Gastroesophageal sphincter (tissue), 4 donors: ENCODE results near the gene ALPG. TPM values are rescaled to one million over a fixed set of nuclear protein-coding genes. Genes with fewer than 3 reads are reported as not detected.
"Not testable (repeated sequence)": the region's sequence is repeated elsewhere in the genome, so short reads cannot be mapped to it uniquely, and the experiment has no call there.

Source experiments
- ATAC-seq: fragments of 150-250 bp; one replicate; pipeline ENCODE4 v1.9.1; 2016; ENCODE audit warnings: mild to moderate bottlenecking, moderate library complexity
- H3K27ac ChIP-seq, 4 donors: fragments of 200-600 bp; sonication (generic) in 3 of 4; 1 replicate in 3 of 4; 2 replicates in 1 of 4; pipeline ENCODE4 v1.5.1; 2016 to 2019
- H3K27me3 ChIP-seq: fragments of 200-600 bp; sonication (generic); one replicate; pipeline ENCODE4 v1.5.1; 2019
- H3K36me3 ChIP-seq, 2 donors: fragments of 200-600 bp; sonication (generic); one replicate each; pipeline ENCODE4 v1.5.1; 2019; ENCODE audit warnings: control low read depth in 1 of 2
- H3K4me1 ChIP-seq, 3 donors: fragments of 200-600 bp; sonication (generic); 1 replicate in 2 of 3; 2 replicates in 1 of 3; pipeline ENCODE4 v1.5.1; 2016 to 2019; ENCODE audit warnings: control low read depth in 2 of 3
- H3K4me3 ChIP-seq, 2 donors: fragments of 200-600 bp; sonication (generic); one replicate each; pipeline ENCODE4 v1.5.1; 2019; ENCODE audit warnings: mild to moderate bottlenecking in 1 of 2, moderate library complexity in 1 of 2
- H3K9me3 ChIP-seq, 3 donors: fragments of 200-600 bp; sonication (generic); one replicate each; pipeline ENCODE4 v1.5.1; 2017 to 2019; ENCODE audit warnings: control low read depth in 2 of 3
- CTCF ChIP-seq, 4 experiments: fragments of 200-600 bp in 2 of 4; fragments of 450-650 bp in 2 of 4; sonication (generic) in 1 of 4; IDR thresholded peaks; one replicate each; pipeline ENCODE4 v1.5.1; 2017 to 2019; ENCODE audit warnings: antibody characterized with exemption in 4 of 4, mild to moderate bottlenecking in 2 of 4, moderate library complexity in 2 of 4
- EP300 ChIP-seq: sonication (generic); formaldehyde crosslinking; IDR thresholded peaks from one replicate; pipeline ENCODE4 v1.6.1; 2017; ENCODE audit warnings: antibody characterized with exemption, mild to moderate bottlenecking
- POLR2A ChIP-seq, 2 donors: fragments of 450-650 bp; IDR thresholded peaks; one replicate each; pipeline ENCODE4 v1.6.1; 2017; ENCODE audit warnings: antibody characterized with exemption in 2 of 2, mild to moderate bottlenecking in 2 of 2, moderate library complexity in 1 of 2
- POLR2AphosphoS5 ChIP-seq: sonication (generic); formaldehyde crosslinking; IDR thresholded peaks from one replicate; pipeline ENCODE4 v1.6.1; 2017; ENCODE audit warnings: antibody characterized with exemption
- WGBS, 2 donors: methylation state at CpG; one replicate each; pipeline ENCODE4 v1.1.5; 2018; ENCODE audit warnings: low coverage in 1 of 2; 5-methylcytosine and 5-hydroxymethylcytosine counted together
- total RNA-seq, 4 donors: library from RNA; depleted of rRNA; stranded (reverse); fragments of >200 nt; gene quantifications; one replicate each; pipeline ENCODE4 v1.1.0, GENCODE V29; 2016

ALPG gene
- total RNA-seq, 4 donors from 2014 or later, result not detected

- H3K9me3 ChIP-seq, result peaks cover 0 to 17% (median 0%) of the 10 kb centered on the region in 3 donors
- no peaks in the 10 kb centered on the region for H3K36me3 ChIP-seq
- H3K4me3 ChIP-seq, result no peak overlapping the region
- WGBS, 2 donors, result no CpG with 5 or more reads among the region's 22 CpGs
- H3K4me1 ChIP-seq, result peaks cover 0 to 29% (median 13%) of the 10 kb centered on the region in 3 donors
- no peak for TF ChIP-seq CTCF (IDR thresholded peaks at IDR 0.05)
- no peak for TF ChIP-seq EP300
- TF ChIP-seq POLR2AphosphoS5, result no peak
- no peak for TF ChIP-seq POLR2A (IDR thresholded peaks at IDR 0.05)
- no peak overlapping the region for H3K27ac ChIP-seq
- peaks cover 86% of the 10 kb centered on the region for H3K27me3 ChIP-seq
- no peak for ATAC-seq
These were observed 14.6 kb downstream of the ALPG start for GRCh38 chr2:232421189-232421785.

- no peak overlapping the region for H3K27ac ChIP-seq
- H3K9me3 ChIP-seq, result peaks cover 0 to 17% (median 0%) of the 10 kb centered on the region in 3 donors
- H3K27me3 ChIP-seq, result peaks cover 81% of the 10 kb centered on the region
- ATAC-seq, result no peak
- peaks cover 0 to 29% (median 13%) of the 10 kb centered on the region in 3 donors for H3K4me1 ChIP-seq
- WGBS, 2 donors, result 76 to 81% methylated on average over 3 to 5 of the region's 10 CpGs
- no peak for TF ChIP-seq POLR2AphosphoS5
- TF ChIP-seq POLR2A (IDR thresholded peaks at IDR 0.05), result no peak
- no peak for TF ChIP-seq EP300
- no peak for TF ChIP-seq CTCF (IDR thresholded peaks at IDR 0.05)
- no peaks in the 10 kb centered on the region for H3K36me3 ChIP-seq
- H3K4me3 ChIP-seq, result no peak overlapping the region
These were observed 15.4 kb downstream of the ALPG start for GRCh38 chr2:232422051-232422450.

GRCh38 chr2:232422996-232423395 is 16.4 kb downstream of the ALPG start:
- not testable (repeated sequence) for H3K4me3 ChIP-seq, ATAC-seq, H3K36me3 ChIP-seq, H3K27ac ChIP-seq
- Histone ChIP-seq H3K27me3 (peaks cover 80% of the 10 kb centered on the region), H3K9me3 (peaks cover 0 to 17% (median 0%) of the 10 kb centered on the region in 3 donors), H3K4me1 (peaks cover 0 to 29% (median 13%) of the 10 kb centered on the region in 3 donors)
- 17 to 78% methylated on average over 1 of the region's 3 CpGs for WGBS, 2 donors

GRCh38 chr2:232423407-232423806 is 16.8 kb downstream of the ALPG start:
- Histone ChIP-seq H3K4me1 (peaks cover 0 to 27% (median 13%) of the 10 kb centered on the region in 3 donors), H3K9me3 (peaks cover 0 to 17% (median 0%) of the 10 kb centered on the region in 3 donors), H3K27me3 (peaks cover 80% of the 10 kb centered on the region)
- ATAC-seq, H3K4me3 ChIP-seq, H3K36me3 ChIP-seq, H3K27ac ChIP-seq: not testable (repeated sequence)
- WGBS, 2 donors, result 24 to 27% methylated on average over 5 to 6 of the region's 7 CpGs

GRCh38 chr2:232431705-232432590 is 25.3 kb downstream of the ALPG start:
- WGBS, 2 donors, result 96% methylated on average over 3 of the region's 16 CpGs; no CpG with 5 or more reads in 1 of the 2 donors
- no peaks in the 10 kb centered on the region for H3K9me3 ChIP-seq
- H3K4me1 ChIP-seq, result no peaks in the 10 kb centered on the region
- H3K36me3 ChIP-seq, result no peaks in the 10 kb centered on the region
- TF ChIP-seq POLR2A (IDR thresholded peaks at IDR 0.05) (no peak), CTCF (IDR thresholded peaks at IDR 0.05) (no peak), EP300 (no peak), POLR2AphosphoS5 (no peak)
- peaks cover 12% of the 10 kb centered on the region for H3K27me3 ChIP-seq
- H3K27ac ChIP-seq, result no peak overlapping the region
- no peak for ATAC-seq
- H3K4me3 ChIP-seq, result no peak overlapping the region
